Measurements from ENCODE around the gene CACNG1.
"Not testable (repeated sequence)": the region's sequence is repeated elsewhere in the genome, so short reads cannot be mapped to it uniquely, and the experiment has no call there.

The CACNG1 gene

GRCh38 chr17:67082107-67082506, 37.8 kb downstream of the CACNG1 start:
- DNase-seq, result no peak

GRCh38 chr17:67085406-67085805, 41.1 kb downstream of the CACNG1 start:
- no peak for DNase-seq

GRCh38 chr17:67088639-67089038, 44.3 kb downstream of the CACNG1 start:
- no peak for DNase-seq

GRCh38 chr17:67090341-67090740, 46.0 kb downstream of the CACNG1 start:
- no peak for DNase-seq

DNA sequence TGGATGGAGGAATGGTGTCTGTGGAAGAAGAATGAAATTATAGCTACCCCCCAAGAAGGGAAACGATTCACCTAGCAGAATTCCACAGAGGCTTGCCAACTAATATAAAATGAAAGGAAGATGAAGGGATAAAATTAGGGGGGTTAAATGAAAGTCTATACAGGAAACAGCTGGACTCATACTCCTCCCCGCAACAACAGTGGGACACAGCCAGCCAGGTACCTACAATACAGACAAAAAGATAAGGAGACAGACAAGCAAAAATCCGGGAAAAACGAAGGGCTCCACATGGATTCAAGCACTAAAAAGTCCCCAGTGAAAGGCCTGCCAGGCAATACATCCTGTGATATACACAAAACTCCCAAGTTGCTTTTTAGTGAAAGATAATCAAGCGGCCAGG, 47.9 kb downstream of the CACNG1 start:
- no peak for DNase-seq

DNA sequence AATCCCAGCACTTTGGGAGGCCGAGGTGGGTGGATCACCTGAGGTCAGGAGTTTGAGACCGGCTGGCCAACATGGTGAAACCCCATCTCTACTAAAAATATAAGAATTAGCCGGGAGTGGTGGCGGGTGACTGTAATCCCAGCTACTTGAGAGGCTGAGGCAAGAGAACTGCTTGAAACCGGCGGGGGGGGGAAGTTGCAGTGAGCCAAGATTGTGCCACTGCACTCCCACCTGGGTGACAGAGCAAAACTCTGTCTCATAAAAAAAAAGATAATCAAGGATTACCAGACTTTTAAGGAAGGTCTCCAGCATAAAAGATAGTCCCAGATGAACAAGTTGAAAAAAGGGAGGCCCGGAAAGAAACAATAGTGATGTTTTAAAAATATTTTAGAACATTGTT, 48.4 kb downstream of the CACNG1 start:
- DNase-seq, result not testable (repeated sequence)

DNA sequence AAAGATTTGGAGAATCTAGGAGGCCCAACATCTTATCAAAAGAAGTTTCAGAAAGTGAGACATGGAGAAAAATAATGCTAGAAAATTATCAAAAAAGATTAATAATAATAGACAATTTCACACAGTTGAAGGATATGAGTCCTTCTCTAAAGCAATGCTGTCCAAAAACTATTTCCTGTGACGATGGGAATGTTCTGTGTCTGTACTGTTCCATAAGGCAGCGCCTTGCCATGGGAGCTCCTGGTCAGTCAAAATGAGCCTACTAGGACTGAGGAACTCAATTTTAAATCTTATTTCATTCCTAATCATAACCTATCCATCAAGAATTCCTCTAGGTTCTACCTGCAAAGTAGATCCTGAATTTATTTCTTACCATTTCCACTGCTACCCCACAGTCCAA, 49.0 kb downstream of the CACNG1 start:
- no peak for DNase-seq

DNA sequence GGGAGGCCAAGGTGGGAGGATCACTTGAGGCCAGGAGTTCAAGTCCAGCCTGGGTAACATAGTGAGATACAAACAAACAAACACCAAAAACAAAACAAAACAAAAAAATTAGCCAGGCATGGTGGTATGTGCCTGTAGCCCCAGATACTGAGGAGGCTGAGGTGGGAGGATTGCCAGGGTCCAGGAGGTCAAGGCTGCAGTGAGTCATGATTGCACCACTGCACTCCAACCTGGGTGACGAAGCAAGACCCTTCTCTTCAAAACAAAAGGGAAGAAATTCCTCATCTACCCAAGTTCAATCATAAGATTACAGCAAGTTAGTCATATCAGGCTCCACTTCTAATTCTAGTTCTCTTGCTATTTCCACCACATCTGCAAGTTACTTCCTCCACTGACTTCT, 50.9 kb downstream of the CACNG1 start:
- DNase-seq, result not testable (repeated sequence)

DNA sequence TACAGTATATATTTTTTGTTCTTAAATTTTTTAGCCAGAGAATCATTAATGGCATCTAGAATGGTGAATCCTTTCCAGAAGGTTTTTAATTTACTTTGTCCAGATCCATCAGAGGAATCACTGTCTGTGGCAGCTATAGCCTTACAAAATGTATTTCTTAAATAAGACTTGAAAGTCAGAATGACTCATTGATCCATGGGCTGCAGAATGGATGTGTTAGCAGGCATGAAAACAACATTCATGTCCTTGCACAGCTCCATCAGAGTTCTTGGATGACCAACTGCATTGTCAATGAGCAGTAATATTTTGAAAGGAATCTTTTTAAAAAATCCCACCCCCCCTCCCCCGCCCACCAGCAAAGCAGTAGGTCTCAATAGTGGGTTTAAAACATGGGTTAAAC, 51.4 kb downstream of the CACNG1 start:
- no peak for DNase-seq

- no peak for DNase-seq
Measured at GRCh38 chr17:67096609-67097008, 52.3 kb downstream of the CACNG1 start.

GRCh38 chr17:67098006-67098405, 53.7 kb downstream of the CACNG1 start:
- DNase-seq, result no peak

- not testable (repeated sequence) for DNase-seq
Measured at GRCh38 chr17:67104641-67105040, 60.3 kb downstream of the CACNG1 start.

- DNase-seq, result no peak
Measured at GRCh38 chr17:67105213-67105612, 60.9 kb downstream of the CACNG1 start.

All from activated gamma-delta T cell treated with Interleukin-2 at 50 U/mL for 16 hours (primary cell).